Measurements from ENCODE around the gene CORIN. TPM values are rescaled to one million over a fixed set of nuclear protein-coding genes. Genes with fewer than 3 reads are reported as not detected.

The CORIN gene
- total RNA-seq, 3 donors from 2014 or later, result 1.6 to 6.4 (median 1.6) TPM

- TF ChIP-seq POLR2AphosphoS5 (IDR thresholded peaks at IDR 0.05) (no peak), POLR2A (IDR thresholded peaks at IDR 0.05) (no peak), CTCF (IDR thresholded peaks at IDR 0.05) (no peak)
- intact Hi-C loops (cut with DNase I; ENCODE audit: low total_unique reads), result no loop called here
Measured at GRCh38 chr4:47835494-47835893, 2.4 kb downstream of the CORIN start.

GRCh38 chr4:47831026-47831679, 6.7 kb downstream of the CORIN start:
- intact Hi-C loops (cut with DNase I; ENCODE audit: low total_unique reads), result no loop called here
- H3K27ac ChIP-seq, result no peak overlapping the region
- no peaks in the 10 kb centered on the region for H3K4me1 ChIP-seq
- TF ChIP-seq CTCF (IDR thresholded peaks at IDR 0.05), result no peak
- no peak for TF ChIP-seq POLR2AphosphoS5 (IDR thresholded peaks at IDR 0.05)
- no peak for TF ChIP-seq POLR2A (IDR thresholded peaks at IDR 0.05)
- H3K9me3 ChIP-seq, result no peaks in the 10 kb centered on the region
- H3K4me3 ChIP-seq, result no peak overlapping the region
- H3K27me3 ChIP-seq, result peaks cover 0 to 3% of the 10 kb centered on the region in 2 donors
- no peaks in the 10 kb centered on the region for H3K36me3 ChIP-seq
- DNase-seq (ENCODE audit: low spot score in 2 of 2), result no peak

More at GRCh38 chr4:47835494-47835893, 2.4 kb downstream of the CORIN start:
- Histone ChIP-seq H3K27me3 (no peaks in the 10 kb centered on the region), H3K4me1 (no peaks in the 10 kb centered on the region), H3K9me3 (no peaks in the 10 kb centered on the region), H3K4me3 (no peak overlapping the region), H3K27ac (no peak overlapping the region), H3K36me3 (no peaks in the 10 kb centered on the region)
- no peak for DNase-seq (ENCODE audit: low spot score in 2 of 2)

GRCh38 chr4:47830265-47831025, 7.4 kb downstream of the CORIN start:
- H3K27ac ChIP-seq, result no peak overlapping the region
- no peak for DNase-seq (ENCODE audit: low spot score in 2 of 2)
- H3K4me3 ChIP-seq, result no peak overlapping the region
- peaks cover 0 to 3% of the 10 kb centered on the region in 2 donors for H3K27me3 ChIP-seq
- no peaks in the 10 kb centered on the region for H3K36me3 ChIP-seq
- H3K4me1 ChIP-seq, result no peaks in the 10 kb centered on the region
- intact Hi-C loops (cut with DNase I; ENCODE audit: low total_unique reads), result no loop called here
- H3K9me3 ChIP-seq, result no peaks in the 10 kb centered on the region
- TF ChIP-seq CTCF (IDR thresholded peaks at IDR 0.05) (no peak), POLR2AphosphoS5 (IDR thresholded peaks at IDR 0.05) (no peak), POLR2A (IDR thresholded peaks at IDR 0.05) (no peak)

GRCh38 chr4:47829438-47829837, 8.4 kb downstream of the CORIN start:
- no peak for DNase-seq (ENCODE audit: low spot score in 2 of 2)
- Histone ChIP-seq H3K9me3 (no peaks in the 10 kb centered on the region), H3K4me1 (no peaks in the 10 kb centered on the region), H3K27ac (no peak overlapping the region), H3K27me3 (peaks cover 0 to 3% of the 10 kb centered on the region in 2 donors), H3K4me3 (no peak overlapping the region), H3K36me3 (no peaks in the 10 kb centered on the region)
- intact Hi-C loops (cut with DNase I; ENCODE audit: low total_unique reads), result no loop called here
- TF ChIP-seq POLR2A (IDR thresholded peaks at IDR 0.05), result no peak
- TF ChIP-seq CTCF (IDR thresholded peaks at IDR 0.05), result no peak

GRCh38 chr4:47827343-47828047, 10.4 kb downstream of the CORIN start:
- no peak for TF ChIP-seq POLR2A (IDR thresholded peaks at IDR 0.05)
- TF ChIP-seq CTCF (IDR thresholded peaks at IDR 0.05), result no peak
- TF ChIP-seq POLR2AphosphoS5 (IDR thresholded peaks at IDR 0.05), result no peak
- H3K27ac ChIP-seq, result no peak overlapping the region
- H3K4me1 ChIP-seq, result no peaks in the 10 kb centered on the region
- intact Hi-C loops (cut with DNase I; ENCODE audit: low total_unique reads), result no loop called here
- no peak for DNase-seq (ENCODE audit: low spot score in 2 of 2)
- no peaks in the 10 kb centered on the region for H3K36me3 ChIP-seq
- H3K4me3 ChIP-seq, result no peak overlapping the region
- H3K9me3 ChIP-seq, result no peaks in the 10 kb centered on the region
- H3K27me3 ChIP-seq, result peaks cover 0 to 3% of the 10 kb centered on the region in 2 donors

Data from breast epithelium (tissue), 4 donors.